Hindlimb muscle (tissue), 1 donor: ENCODE measurements around the gene SH3D19. TPM values are rescaled to one million over a fixed set of nuclear protein-coding genes. Genes with fewer than 3 reads are reported as not detected.
"Not testable (repeated sequence)": the region's sequence is repeated elsewhere in the genome, so short reads cannot be mapped to it uniquely, and the experiment has no call there.

ENCODE experiments used
- DNase-seq: peaks from one replicate; pipeline ENCODE4 v3.0.0-alpha.2; 2013
- polyA plus RNA-seq: library from polyadenylated mRNA; unstranded; fragments of 120-200 nt; gene quantifications from one replicate; pipeline ENCODE4 v1.2.1, GENCODE V29; 2013; ENCODE audit not compliant: insufficient read length

SH3D19 gene
- polyA plus RNA-seq, 1 donor, result 26.1 TPM

DNA sequence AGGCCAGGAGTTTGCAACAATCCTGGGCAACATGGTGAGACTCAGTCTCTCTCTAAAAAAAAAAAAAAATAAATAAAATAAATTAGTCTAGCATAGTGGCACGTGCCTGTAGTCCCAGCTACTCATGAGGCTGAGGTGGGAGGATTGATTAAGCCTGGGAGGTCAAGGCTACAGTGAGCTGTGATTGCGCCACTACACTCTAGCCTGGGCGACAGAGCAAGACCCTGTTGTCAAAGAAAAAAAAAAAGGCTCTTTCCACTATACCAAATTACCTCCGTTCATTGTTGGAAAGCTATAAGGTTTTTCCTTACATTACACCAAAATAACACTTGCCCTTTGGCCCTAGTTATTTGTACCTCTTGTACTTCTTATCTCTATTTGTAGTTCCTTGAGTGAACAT is 58.3 kb downstream of the SH3D19 start:
- DNase-seq, result no peak

DNA sequence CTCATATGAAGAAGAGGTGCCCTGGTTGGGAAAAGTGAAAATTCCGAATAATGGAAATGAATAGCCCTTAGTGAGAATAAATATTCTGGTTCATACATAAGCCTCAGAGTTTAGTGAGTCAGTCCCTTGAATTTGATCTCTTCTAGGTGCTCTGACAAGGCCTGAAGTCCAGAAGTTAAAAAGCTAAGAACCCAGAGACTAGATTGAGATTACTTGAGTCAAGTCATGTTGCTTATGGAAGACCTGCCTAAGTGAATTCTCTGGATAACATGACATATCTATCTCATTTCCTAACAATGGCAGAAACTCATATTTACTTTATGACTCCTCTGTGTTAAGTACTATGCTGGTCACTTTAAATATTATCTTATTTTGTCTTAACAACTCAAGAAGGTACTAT is 58.9 kb downstream of the SH3D19 start:
- no peak for DNase-seq

GRCh38 chr4:151263455-151263854 is 62.0 kb downstream of the SH3D19 start:
- no peak for DNase-seq

- no peak for DNase-seq
These were observed 64.9 kb downstream of the SH3D19 start for GRCh38 chr4:151260526-151260925.

- no peak for DNase-seq
These were observed 65.7 kb downstream of the SH3D19 start for GRCh38 chr4:151259752-151260151.

DNA sequence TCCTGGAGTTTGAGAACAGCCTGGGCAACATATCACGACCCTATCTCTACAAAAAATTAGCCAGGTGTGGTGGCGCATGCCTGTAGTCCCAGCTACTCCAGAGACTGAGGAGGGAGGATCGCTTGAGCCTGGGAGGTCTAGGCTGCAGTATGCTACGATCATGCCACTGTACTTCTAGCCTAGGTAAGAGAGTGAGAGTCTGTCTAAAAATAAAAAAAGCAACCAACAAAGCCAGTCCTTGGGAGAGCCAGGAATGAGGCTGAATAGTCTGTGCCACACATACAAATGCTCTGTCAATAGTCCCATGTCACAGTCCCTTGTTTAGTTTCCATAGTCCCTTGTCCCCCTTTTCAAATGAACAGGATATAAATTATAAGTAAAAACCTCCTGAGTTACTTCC is 67.7 kb downstream of the SH3D19 start:
- no peak for DNase-seq

DNA sequence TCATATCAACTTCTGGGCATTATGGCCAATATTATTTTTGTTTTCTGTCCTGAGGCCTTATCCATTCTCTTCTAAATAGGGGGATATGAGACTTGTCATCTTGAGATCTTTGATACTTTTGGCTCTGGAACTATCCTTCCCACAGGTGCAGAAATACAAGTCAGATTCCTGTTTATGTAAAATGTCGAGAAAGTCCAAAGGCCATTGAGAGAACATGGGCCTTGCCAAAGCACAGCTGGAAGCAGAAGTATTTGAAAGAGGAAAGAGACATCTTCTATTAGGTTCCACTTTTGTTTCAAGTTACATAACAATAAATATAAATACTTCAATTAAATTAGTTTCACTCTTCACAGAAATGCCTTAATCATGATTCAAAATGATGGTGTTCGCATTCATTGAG is 69.3 kb downstream of the SH3D19 start:
- no peak for DNase-seq

DNA sequence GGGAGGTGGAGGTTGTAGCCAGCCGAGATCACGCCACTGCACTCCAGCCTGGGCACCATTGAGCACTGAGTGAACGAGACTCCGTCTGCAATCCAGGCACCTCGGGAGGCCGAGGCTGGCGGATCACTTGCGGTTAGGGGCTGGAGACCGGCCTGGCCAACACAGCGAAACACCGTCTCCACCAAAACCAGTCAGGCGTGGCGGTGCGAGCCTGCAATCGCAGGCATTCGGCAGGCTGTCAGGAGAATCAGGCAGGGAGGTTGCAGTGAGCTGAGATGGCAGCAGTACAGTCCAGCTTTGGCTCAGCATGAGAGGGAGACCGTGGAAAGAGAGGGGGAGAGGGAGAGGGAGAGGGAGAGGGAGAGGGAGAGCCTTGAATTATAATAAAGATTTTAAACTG is 69.7 kb downstream of the SH3D19 start:
- DNase-seq, result not testable (repeated sequence)

- DNase-seq, result not testable (repeated sequence)
These were observed 70.2 kb downstream of the SH3D19 start for GRCh38 chr4:151255226-151255625.

GRCh38 chr4:151251603-151252304 is 73.7 kb downstream of the SH3D19 start:
- no peak for DNase-seq

- no peak for DNase-seq
These were observed 74.7 kb downstream of the SH3D19 start for GRCh38 chr4:151250706-151251105.

- DNase-seq, result no peak
These were observed 76.9 kb downstream of the SH3D19 start for GRCh38 chr4:151248519-151248918.

- DNase-seq, result no peak
These were observed 78.0 kb downstream of the SH3D19 start for GRCh38 chr4:151247395-151247794.

DNA sequence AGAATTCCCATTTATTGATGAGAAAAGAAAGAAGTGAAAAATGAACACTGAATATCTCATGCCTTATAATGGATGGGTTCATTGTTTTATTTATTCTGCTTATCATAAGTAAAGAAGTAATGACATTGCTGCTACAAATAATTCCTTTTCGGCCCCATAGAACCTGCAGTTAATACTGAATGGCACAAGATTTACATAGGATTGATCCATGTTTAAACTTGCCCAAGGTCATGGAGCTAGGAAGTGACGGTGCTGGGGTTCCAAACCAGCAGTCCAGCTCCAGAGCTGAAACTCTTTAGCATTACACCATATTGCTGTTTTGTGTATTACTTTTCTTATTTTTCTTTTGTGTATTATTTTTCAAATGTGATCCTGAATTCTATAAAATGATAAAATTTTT is 78.7 kb downstream of the SH3D19 start:
- no peak for DNase-seq

GRCh38 chr4:151242305-151242704 is 83.1 kb downstream of the SH3D19 start:
- no peak for DNase-seq

GRCh38 chr4:151239608-151240007 is 85.8 kb downstream of the SH3D19 start:
- no peak for DNase-seq

DNA sequence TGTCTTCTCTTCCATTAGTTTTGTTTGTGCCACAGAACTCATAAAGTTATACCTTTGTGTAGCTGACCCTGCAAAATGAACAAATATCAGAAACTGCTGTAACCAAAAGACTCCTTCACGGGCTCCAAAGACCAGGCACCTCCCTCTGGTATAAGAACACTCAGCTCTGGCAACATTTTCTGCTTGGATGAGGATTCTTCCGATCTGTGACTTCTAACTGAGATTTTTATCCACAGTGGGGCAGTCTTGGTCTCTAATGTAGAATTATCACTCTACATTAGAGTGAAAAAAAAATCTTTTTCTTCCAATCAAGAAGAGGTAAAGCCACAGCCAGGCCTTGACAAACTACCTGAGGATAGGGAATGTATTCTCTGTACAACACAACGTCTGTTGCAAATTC is 86.9 kb downstream of the SH3D19 start:
- peak; percentile 42 for DNase-seq

DNA sequence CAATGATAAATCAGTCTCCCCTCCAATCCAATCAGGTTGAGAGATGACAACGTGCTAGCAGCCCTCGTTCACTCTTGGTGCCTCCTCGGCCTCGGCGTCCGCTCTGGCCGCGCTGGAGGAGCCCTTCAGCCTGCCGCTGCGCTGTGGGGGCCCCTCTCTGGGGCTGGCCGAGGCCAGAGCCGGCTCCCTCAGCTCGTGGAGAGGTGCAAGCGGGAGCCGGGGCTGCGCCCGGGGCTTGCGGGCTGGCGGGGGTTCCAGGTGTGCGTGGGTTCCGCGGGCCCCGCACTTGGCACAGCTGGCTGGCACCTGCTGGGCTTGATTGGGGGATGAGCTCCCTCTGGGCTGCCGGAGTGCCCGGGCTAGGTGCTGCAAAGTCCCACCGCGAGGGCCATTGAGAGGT is 89.4 kb downstream of the SH3D19 start:
- no peak for DNase-seq

DNA sequence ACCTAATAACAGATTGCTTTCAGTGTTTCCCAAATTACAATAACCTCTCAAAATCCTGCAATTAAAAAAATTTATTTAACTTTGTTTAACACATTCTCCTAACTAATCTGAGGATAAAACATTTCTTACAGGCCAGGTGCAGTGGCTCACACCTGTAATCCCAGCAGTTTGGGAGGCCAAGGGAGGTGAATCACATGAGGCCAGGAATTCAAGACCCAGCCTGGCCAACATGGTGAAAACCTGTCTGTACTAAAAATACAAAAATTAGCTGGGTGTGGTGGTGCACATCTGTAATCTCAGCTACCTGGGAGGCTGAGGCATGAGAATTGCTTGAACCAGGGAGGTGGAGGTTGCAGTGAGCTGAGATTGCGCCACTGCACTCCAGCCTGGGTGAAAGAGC is 90.0 kb downstream of the SH3D19 start:
- DNase-seq, result not testable (repeated sequence)

DNA sequence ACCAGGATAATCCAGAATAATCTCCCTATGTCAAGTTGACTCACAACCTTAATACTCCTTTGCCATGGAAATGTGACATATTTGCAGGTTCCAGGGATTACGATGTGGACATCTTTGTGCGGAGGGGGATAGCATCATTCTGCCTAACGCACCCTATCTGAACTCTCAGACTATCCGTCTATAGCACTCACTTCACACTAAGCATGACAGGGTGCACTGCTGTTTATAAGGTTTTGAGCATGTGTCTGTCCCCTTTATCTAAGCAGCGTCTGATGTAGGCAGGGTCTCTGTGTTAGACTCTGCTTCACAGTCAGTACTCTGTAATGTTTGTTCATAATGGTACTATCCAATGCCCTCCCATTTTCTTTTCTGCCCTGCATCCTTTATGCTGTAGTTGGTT is 91.8 kb downstream of the SH3D19 start:
- DNase-seq, result no peak

GRCh38 chr4:151231915-151232595 is 93.3 kb downstream of the SH3D19 start:
- DNase-seq, result no peak

DNA sequence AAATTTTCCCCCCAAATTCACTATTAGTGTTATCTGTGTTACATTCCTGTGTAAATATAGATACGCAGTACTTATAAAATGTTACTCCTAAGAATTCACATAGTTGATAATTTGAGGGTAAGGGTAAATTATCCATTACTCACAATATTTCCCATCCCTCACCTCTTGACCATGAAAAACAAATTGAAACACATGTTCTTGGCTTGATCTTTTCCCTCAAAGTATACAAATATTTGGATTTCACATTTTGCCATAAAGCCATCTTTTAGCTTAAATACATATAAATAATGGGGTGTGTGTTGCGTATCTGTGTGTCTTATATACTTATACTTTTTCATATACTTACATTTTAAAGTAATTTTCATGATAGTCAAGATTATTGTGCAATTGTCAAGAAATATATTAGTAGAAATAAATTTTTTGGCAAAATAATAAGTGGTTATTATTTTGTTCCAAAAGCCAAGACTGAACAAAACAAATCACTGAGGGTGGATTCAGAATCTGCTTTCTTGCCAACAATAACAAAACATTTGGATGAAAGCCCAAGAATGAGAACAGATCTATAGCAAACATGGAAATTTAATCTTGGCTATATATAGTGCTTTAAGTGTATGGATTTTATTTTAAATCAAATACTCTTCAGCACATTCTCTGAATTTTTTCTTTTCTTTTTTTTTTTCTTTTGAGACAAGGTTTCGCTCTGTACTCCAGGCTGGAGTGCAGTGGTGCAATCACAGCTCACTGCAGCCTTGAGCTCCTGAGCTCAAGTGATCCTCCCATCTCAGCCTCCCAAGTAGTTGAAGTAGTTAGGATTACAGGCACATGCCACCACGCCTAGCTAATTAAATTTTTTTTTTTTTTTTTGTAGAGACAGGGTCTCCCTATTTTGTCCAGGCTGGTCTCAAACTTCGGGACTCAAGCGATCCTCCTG is 97.0 kb downstream of the SH3D19 start:
- DNase-seq, result peak; percentile 66

DNA sequence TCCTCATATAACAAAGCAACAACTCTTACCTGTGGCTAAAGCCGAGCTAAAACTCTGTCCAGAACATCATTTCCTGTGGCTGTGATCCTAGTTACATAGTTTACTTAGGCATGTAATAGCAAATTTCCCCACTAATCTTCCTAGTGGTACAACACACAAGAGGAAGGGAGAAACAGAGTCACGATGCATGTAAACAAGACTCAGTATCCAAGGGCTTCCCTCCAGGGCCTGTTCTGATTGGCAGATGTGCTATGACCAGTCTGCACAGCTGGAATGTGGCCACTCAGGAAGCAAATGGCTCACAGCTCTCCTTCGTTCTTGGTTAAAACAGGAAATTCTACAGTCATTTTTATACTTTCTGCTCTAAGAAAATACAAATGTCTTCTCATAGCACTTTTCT is 97.7 kb downstream of the SH3D19 start:
- DNase-seq, result peak; percentile 88
